Stimulated activated CD8-positive, alpha-beta memory T cell treated with anti-CD3 and anti-CD28 coated beads, Interleukin-7, amount 100 ng/mL, for 4 hours (primary cell): ENCODE results near the gene VAMP7.
"Not testable (repeated sequence)": the region's sequence is repeated elsewhere in the genome, so short reads cannot be mapped to it uniquely, and the experiment has no call there.

Experiments used
- DNase-seq, 2 donors: peaks; one replicate each; pipeline ENCODE4 v3.0.0-alpha.2; 2020; ENCODE audit warnings: low read depth in 2 of 2

Gene VAMP7

DNA sequence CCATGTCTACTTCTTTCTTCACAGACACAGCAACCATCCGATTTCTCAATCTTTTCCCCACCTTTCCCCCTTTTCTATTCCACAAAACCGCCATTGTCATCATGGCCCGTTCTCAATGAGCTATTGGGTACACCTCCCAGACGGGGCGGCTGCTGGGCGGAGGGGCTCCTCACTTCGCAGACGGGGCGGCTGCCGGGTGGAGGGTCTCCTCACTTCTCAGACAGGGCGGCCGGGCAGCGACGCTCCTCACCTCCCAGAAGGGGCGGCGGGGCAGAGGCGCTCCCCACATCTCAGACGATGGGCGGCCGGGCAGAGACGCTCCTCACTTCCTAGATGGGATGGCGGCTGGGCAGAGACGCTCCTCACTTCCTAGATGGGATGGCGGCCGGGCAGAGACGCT lies 26.5 kb downstream of the VAMP7 start:
- DNase-seq, result not testable (repeated sequence)

GRCh38 chrX:155923200-155923599 lies 42.1 kb downstream of the VAMP7 start:
- no peak for DNase-seq

GRCh38 chrX:155930852-155931618 lies 49.9 kb downstream of the VAMP7 start:
- DNase-seq, result not testable (repeated sequence)

DNA sequence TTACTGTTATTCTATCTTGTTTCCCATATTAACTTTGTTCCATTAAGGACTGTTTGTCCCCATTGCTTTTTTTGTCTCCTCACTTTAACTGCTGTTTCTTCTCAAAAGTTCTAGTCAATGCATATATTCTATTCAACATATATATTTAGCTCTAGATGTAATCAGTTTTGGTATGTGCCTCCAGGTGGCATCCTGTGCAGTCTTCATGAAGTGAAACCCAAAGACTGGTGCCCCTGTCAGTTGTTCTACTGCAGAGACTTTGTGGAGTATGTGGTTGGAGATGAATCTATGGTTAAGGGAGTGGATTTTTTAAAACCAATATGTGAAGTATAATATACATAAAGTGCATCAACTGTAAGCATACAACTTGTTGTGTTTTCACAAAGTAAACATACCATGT lies 57.0 kb downstream of the VAMP7 start:
- DNase-seq, result no peak

DNA sequence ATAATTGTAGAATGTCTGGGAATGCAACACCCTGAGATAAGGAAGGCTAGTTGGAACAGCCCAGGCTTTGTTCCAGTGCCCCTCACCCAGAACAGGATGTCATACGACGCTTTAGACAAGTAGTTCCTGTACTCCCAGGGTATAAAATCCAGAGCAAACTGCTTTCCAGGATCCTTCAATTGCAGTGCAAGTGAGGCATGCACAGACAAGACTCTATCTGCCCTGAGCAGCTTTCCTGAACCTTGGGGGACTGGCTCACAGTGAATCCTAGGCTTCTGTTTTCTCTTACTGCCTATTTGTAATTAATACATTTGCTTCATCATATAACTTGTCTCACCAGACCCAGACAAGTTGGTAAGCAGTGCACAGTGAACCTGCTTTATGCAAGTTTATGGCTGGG lies 68.0 kb downstream of the VAMP7 start:
- DNase-seq, result no peak

- no peak for DNase-seq
Measured at GRCh38 chrX:155951237-155951789, 70.2 kb downstream of the VAMP7 start.

- no peak for DNase-seq
Measured at GRCh38 chrX:155953055-155953454, 71.9 kb downstream of the VAMP7 start.

DNA sequence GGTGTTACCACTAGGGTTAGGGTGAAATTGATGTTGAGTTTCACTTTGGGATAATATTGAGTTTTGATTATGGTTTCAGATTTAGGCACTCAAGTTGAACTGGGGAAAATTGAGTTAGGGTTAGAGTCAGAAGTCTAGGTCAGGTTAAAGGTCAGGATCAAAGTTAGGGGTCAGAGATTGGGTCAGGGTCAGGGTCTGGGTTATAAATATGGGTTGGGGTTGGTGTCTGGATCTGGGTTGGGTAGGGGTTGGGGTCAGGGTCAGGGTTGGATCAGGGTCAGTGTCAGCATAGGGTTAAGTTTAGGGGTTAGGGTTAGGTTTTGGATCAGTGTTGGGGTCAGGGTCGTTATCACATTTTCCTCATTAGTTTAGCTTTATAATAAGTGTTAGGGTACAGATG lies 73.6 kb downstream of the VAMP7 start:
- DNase-seq, result no peak

GRCh38 chrX:155956099-155956498 lies 75.0 kb downstream of the VAMP7 start:
- no peak for DNase-seq

GRCh38 chrX:155956649-155957048 lies 75.5 kb downstream of the VAMP7 start:
- DNase-seq, result no peak

DNA sequence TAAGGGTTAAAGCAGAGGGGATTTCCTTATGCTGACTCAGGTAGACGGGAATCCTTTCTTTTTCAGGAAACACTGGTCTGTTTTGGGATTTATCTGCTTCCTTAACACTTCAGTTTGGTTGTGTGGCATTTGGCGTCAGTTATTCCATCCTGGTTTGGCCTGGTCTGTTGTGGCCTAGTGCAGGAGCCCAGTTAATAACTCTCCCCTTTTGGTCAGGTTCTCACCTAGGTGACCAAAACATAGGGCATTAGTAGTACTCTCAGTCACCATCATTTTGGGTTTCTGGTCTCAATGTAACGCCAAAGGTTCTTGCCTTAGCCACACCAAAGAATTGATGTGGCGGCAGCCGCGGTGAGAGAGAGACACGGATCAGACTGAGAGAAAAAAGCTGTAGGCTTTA lies 76.7 kb downstream of the VAMP7 start:
- no peak for DNase-seq

DNA sequence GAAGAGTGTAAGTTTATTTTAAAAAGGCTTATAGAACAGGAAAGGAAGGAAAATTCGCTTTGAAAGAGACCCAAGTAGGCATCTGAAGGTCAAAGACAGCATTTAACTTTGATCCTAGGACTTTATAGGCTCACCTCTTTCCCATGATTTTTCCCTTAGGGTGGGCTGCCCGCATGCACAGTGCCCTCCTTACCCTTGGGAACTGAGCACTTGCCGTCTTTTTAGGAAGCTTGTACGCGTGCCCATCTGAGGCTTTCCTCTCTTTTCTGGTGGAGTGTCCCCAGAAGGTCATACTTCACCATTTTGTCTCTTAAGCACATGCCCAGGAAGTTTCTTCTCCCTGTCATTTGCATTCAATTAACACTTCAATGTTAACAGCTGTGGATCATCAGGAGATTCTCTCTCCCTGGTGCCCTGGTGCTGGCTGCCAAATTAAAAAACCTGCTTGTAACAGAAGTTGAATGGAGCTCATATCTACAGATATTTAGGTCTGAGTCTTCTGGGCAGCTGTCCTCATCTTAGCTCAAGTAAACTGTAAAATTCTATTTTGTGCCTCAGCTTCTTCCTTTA lies 78.0 kb downstream of the VAMP7 start:
- no peak for DNase-seq

DNA sequence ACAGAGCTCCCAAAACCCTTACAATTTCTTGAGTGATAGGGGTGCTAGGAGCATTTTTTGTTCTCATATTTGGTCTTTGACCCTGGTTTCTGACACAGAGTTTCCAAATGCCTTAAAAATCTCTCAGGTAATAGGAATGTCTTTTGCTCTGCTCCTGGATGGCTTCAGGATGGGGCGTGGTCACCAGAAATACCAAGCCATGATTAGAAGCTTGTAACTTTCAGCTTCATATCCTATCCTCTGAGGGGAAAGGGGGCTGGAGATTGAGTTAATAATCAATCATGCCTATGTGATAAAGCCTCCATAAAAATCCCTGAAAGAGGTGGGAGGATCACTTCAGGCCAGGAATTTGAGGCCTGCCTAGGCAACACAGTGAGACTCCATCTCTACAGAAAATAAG lies 81.8 kb downstream of the VAMP7 start:
- no peak for DNase-seq

- DNase-seq, result no peak
Measured at GRCh38 chrX:155966876-155967275, 85.7 kb downstream of the VAMP7 start.

- DNase-seq, result no peak
Measured at GRCh38 chrX:155967653-155968325, 86.6 kb downstream of the VAMP7 start.

DNA sequence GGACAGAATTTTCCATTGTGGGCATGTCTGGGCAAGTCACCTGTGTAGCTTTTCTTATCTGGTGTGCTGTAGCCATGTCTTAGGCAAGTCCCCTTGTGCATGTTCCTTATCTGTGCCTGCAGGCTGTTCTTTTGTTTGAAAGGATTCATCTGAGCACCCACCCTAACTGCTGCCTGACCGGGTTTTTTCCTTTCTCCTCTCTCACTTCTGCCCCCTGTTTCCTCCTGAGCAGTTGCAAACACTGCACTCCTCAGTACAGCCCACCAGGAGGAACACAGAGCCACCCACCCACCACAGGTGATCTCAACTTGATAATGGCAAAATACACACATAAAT lies 87.1 kb downstream of the VAMP7 start:
- no peak for DNase-seq

DNA sequence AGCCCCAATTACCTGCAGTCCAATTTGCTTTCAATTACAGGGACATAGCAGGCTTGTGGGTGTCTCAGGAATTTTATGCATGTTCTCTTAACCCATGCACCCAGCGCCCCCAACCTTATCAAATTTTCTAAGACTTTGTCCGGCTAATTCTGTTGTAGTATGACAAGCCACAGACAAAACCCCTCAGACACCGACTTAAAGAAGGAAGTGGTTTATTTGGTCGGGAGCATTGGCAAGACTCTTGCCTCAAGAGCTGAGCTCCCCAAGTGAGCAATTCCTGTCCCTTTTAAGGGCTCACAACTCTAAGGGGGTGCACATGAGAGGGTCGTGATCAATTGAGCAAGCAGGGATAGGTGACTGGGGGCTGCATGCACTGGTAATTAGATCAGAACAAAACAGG lies 87.6 kb downstream of the VAMP7 start:
- DNase-seq, result no peak

- DNase-seq, result not testable (repeated sequence)
Measured at GRCh38 chrX:155971658-155972057, 90.5 kb downstream of the VAMP7 start.

- DNase-seq, result not testable (repeated sequence)
Measured at GRCh38 chrX:155972241-155972640, 91.1 kb downstream of the VAMP7 start.

GRCh38 chrX:155983326-155983725 lies 102.2 kb downstream of the VAMP7 start:
- DNase-seq, result no peak

DNA sequence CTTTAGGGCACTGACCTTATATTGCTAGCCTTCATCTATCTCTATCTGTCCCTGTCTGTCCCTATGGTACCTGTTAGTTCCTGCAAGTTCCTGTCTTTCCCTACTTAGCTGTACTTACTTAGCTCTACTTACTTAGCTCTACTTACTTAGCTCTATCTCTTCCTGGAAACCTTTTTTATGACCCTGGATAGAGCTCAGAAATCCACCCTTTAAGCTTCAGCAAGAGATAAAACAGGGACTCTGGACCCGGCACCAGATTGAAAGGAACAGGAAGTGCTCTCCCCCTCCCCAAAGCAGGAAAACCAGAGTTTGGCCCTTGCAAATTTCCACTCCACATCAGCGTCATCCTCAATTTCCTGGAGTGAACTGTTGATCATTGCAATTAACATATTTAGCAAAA lies 104.1 kb downstream of the VAMP7 start:
- no peak for DNase-seq

DNA sequence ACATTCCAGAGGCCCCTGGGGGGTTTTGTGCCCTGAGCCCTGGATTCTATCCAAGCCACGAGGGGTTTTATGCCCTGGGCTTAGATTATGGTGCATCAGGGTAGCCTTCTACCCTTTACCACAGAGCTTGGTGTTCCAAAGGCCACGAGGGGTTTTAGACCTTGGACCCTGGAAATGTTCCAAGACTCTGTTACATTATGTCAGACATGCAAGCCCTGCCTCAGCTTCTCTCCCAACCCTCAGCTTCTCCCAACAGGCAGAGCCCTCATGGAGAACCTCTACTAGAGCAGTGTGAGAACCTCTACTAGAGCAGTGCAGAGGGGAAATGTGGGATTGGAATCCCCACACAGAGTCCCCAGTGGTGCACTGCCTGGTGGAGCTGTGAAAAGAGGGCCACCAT lies 105.8 kb downstream of the VAMP7 start:
- DNase-seq, result not testable (repeated sequence)

DNA sequence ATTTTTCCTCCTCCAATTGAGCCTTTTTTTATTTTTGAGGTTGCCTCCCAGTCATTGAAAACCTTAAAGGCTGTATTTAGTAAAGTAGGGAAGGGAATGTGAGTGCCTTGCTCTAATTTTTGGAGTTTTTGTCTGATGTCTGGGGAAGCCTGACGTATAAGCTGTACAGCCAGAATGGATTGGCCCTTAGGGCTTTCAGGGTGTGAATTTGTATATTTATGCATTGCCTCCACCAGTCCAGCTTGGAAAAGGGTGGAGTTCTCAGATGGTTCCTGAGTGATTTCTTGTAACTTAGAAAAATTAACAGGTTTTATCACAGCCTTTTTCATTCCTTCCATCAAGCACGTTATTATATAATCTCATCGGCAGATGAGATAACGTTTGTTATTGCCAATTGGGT lies 107.7 kb downstream of the VAMP7 start:
- no peak for DNase-seq
